NCI-H82 treated with DMSO at 0.1 percent for 48 hours (cell line): ENCODE data around the gene ARFIP1.
"Not testable (repeated sequence)": the region's sequence is repeated elsewhere in the genome, so short reads cannot be mapped to it uniquely, and the experiment has no call there.

Experiments used
- DNase-seq: peaks from one replicate; lab custom pipeline; 2025; ENCODE audit not compliant: unreplicated experiment; lab: John Stamatoyannopoulos, UW

ARFIP1 gene

DNA sequence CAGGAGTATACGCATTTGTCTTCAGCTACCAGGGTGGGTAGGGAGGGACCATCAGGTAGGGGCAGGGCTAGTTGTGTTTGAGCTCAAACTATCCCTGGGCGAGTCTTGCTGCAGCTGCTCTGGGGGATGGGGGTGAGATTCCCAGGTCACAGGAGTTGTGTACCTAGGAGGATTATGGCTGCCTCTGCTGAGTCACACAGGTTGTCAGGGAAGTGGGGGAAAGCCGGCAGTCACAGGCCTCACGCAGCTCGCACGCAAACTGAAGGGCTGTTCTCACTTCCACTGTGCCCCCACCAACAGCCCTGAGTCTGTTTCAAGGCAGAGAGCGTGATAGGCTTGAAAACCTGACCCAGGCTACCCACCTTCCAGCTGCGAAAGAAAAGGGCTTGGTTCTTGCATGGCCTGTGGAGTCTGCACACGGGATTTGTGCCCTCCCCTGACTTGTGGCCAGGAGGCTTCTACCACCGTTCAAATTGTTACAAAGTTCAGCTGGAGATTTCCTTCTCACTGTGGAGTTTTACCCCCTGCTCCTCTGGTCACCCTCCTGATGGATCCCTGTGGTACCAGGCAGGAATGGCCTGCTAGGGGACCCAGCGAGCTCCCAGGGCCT, 63.8 kb downstream of the ARFIP1 start:
- DNase-seq: no peak

- no peak for DNase-seq
These were observed 67.6 kb downstream of the ARFIP1 start for GRCh38 chr4:152847376-152847775.

DNA sequence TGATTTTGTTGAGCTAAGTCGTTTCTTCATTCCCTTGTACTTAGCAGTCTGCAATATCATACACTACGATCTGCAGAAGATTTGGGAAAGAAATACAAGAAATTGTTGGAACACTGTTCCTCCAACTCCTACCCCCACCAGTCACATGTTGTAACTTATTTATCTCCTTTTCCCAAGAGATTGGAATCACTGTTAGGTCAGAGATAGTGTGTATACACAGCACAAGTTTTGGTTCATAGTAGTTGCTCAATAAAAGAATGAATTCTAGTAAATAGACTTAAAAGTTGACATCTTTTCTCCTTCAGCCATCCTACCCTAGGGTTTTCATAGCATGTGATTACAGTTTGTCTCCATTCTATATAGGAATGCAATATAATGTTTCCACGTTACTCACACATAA, 68.8 kb downstream of the ARFIP1 start:
- no peak for DNase-seq

GRCh38 chr4:152849350-152849749, 69.6 kb downstream of the ARFIP1 start:
- no peak for DNase-seq

DNA sequence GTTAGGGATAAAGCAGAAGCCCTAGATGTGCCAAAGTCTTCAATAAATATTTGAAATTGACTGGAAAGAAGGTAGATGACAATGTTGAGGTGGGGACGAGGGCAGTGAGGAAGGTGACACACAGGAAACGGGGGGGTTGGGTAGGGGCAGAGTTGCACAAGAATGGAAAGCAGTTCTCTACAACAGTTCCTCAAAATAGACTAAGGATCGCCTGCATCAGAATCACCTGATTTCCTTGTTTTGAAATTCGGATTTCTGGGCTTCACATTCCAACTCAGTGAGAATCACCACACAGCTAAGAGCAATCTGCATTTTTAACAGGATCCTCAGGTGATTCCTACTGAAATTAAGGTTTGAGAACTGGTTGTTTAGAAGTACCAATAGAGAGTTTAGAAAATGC, 70.6 kb downstream of the ARFIP1 start:
- DNase-seq: no peak

DNA sequence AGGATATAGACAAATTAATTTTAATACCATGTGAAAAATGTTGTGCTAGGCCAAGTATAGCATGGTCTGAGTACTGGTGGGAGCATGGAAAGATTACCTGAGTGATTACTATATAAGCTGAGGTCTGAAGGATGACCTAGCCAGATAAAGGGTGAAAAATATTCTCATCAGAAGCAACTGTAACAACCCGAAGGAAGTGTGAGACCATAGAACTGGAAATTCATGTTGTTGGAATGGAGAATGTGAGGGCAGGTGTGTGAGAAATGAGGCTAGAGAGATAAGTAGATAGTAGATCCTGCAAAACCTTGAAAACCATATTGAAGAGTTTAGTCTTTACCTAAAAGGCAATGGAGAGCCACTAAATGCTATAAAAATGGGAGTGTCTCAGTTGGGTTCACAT, 71.5 kb downstream of the ARFIP1 start:
- no peak for DNase-seq

GRCh38 chr4:152853293-152853692, 73.5 kb downstream of the ARFIP1 start:
- no peak for DNase-seq

- DNase-seq: not testable (repeated sequence)
These were observed 74.3 kb downstream of the ARFIP1 start for GRCh38 chr4:152854016-152854415.

DNA sequence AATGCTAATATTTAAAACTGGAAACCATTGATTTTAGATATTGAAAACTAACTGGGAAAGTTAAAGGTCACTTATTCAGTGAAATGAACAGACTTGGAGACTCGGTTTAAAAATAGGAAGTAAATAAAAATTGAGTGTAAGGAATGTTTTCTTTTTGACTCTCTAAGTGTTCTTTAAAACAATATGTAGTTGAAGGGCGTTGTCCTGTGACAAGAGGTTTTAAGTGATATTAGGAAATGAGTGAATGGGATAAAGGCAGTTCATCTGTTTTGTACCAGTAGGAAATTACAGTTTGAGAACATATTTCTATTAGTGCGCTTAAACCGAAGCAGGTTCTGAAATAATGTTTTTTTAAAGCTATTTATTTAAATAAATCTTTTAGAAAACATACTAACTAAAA, 77.2 kb downstream of the ARFIP1 start:
- DNase-seq: no peak

GRCh38 chr4:152858934-152859333, 79.2 kb downstream of the ARFIP1 start:
- no peak for DNase-seq

- no peak for DNase-seq
These were observed 80.3 kb downstream of the ARFIP1 start for GRCh38 chr4:152860046-152860445.

- DNase-seq: no peak
These were observed 82.9 kb downstream of the ARFIP1 start for GRCh38 chr4:152862608-152863007.

DNA sequence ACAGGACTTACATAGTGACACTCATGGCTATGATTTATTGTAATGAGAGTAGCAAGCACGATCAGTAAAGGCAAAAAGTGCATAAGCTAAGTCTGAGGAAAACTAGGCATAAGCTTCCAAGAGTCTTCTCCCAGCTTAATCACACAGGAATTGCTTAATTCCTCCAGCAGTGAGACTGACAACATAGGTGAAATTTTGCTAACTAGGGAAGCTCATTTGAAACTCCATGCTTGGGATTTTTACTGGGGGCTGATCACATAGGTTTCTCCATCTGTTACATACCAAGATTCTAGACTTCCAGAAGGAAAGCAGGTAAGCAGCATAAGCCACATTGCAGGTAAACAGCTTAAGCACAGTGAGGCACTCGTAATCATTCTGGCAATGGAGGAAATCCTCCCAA, 84.6 kb downstream of the ARFIP1 start:
- no peak for DNase-seq

DNA sequence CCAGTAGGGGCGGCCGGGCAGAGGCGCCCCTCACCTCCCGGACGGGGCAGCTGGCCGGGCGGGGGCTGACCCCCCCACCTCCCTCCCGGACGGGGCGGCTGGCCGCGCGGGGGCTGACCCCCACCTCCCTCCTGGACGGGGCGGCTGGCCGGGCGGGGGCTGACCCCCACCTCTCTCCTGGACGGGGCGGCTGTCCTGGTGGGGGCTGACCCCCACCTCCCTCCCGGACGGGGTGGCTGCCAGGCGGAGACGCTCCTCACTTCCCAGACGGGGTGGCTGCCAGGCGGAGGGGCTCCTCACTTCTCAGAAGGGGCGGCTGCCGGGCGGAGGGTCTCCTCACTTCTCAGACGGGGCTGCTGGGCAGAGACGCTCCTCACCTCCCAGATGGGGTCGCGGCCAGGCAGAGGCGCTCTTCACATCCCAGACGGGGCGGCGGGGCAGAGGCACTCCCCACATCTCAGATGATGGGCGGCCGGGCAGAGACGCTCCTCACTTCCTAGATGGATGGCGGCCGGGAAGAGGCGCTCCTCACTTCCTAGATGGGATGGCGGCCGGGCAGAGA, 86.8 kb downstream of the ARFIP1 start:
- not testable (repeated sequence) for DNase-seq

- DNase-seq: no peak
These were observed 90.9 kb downstream of the ARFIP1 start for GRCh38 chr4:152870606-152871005.

DNA sequence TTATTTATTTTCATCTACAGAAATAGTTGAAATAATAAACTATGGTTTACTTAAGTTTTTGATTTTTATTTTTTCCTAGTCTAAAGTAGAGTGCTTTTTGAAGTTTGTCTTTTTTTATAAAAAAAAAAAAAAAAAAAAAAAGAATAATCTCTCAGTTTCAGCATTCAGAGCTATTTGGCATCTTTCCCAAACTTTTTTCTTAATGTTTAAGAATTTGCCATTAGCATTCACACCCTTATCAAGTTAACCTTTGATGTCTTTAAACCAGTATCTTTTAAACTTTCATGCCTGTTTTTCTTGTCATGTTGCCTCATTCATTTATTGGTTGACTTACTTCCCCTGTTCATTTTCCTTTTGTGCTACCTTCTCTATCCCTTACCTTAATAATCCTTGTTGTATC, 95.5 kb downstream of the ARFIP1 start:
- no peak for DNase-seq

- no peak for DNase-seq
These were observed 98.1 kb downstream of the ARFIP1 start for GRCh38 chr4:152877868-152878267.

DNA sequence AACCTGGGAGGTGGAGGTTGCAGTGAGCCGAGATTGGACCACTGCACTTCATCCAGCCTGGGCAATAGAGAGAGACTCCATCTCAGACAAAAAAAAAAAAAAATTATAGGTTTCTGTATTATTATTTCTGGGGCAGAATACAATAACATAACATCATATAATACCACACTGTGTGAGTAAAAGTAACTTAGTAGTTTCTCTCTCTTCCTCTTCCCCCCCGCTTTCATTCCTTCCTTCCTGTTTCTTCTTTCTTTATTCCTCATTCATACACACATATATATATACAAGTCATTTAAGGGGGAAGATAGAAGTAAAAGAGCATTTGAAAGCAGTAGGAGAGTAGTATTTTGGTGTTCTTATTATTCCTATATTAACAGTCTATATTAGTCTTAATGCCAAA, 100.5 kb downstream of the ARFIP1 start:
- DNase-seq: no peak

DNA sequence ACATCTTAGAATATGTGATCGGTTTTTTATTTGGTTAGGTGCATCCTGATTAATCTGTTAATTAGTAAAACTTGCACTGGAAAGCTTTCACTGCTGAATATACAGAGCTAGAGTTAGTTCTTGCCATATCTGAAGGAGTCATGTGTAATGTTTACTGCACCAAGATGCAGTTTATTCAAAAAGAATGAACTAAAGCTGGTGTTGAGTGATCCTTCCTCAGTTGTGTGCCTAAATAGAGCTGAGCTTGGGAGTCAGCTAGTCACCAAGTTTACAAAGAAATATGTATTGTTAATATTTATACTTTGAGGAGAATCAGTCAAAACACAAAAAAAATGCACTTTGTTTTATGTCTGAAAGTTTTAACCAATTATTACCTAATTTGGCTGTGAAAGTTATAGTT, 102.2 kb downstream of the ARFIP1 start:
- DNase-seq: no peak

- no peak for DNase-seq
These were observed 105.4 kb downstream of the ARFIP1 start for GRCh38 chr4:152885185-152885584.

DNA sequence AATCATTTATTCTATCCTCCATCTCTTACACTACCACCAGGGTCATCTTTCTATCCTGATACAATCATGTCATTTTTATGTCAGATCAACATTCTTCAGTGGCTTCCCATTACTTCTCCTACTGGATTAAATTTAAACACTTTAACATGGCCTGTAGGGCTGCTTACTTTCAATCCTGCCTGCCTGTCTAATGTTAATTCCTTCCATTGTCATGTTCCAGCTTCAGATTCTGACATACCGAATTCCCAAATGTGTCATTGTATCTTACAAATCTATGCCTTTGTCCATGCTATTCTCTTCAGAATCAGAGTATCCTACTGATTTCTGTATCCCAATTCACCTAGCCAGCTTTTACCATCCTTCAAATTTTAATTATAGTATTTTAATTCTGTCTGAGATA, 106.4 kb downstream of the ARFIP1 start:
- no peak for DNase-seq

DNA sequence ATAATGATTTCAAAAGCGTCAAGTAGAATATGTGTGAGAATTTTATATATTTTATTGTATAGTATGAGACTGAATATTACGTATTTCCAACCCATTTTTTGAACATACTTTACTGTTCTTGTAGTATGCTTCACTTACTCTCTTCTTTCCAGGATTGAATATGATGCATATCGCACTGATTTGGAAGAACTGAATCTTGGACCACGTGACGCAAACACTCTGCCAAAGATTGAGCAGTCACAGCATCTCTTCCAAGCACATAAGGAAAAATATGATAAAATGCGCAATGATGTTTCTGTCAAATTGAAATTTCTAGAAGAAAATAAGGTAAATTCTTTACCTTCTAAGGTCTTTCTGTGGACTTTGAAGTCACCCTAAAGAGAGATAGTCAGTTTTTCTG, 108.2 kb downstream of the ARFIP1 start:
- no peak for DNase-seq

DNA sequence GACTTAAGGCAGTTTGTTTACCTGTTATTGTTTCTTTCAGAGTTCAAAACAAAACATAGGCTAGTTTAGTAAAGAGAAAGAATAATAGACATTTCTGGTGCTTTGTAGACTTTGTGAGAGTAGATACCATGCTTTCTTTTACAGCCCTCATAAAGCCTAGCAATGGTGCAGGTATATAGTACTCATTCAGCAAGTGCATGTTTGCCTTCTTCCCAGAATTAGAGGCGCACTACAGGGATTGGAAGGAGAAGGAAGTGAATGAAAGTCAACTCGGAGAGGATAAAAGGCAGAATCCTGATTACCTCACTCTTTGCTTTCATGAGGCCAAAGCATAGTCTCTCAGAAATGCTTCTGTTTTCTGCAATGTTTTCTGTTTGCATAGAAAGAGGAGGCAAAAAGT, 113.2 kb downstream of the ARFIP1 start:
- DNase-seq: no peak
